ENCODE data around the gene HOXA3. TPM values are rescaled to one million over a fixed set of nuclear protein-coding genes. Genes with fewer than 3 reads are reported as not detected.

The HOXA3 gene
- total RNA-seq, 1 donor from 2014 or later: not detected

- intact Hi-C loops (cut with micrococcal nuclease): no loop called here
Observed at GRCh38 chr7:27146491-27147198, 5.7 kb downstream of the HOXA3 start.

GRCh38 chr7:27145914-27146412 lies 6.4 kb downstream of the HOXA3 start:
- intact Hi-C loops (cut with micrococcal nuclease): no loop called here

GRCh38 chr7:27145165-27145913 lies 7.0 kb downstream of the HOXA3 start:
- intact Hi-C loops (cut with micrococcal nuclease): no loop called here

- intact Hi-C loops (cut with micrococcal nuclease): no loop called here
Observed at GRCh38 chr7:27144781-27145164, 7.6 kb downstream of the HOXA3 start.

GRCh38 chr7:27143950-27144780 lies 8.2 kb downstream of the HOXA3 start:
- intact Hi-C loops (cut with micrococcal nuclease): no loop called here

GRCh38 chr7:27143023-27143949 lies 9.1 kb downstream of the HOXA3 start, which contains the start of gene HOXA5:
Gene HOXA5 (minus strand): TSS chr7:27143681. CDS start chr7:27143607, 74 bp downstream.
- intact Hi-C loops (cut with micrococcal nuclease): no loop called here

GRCh38 chr7:27142580-27143022 lies 9.8 kb downstream of the HOXA3 start:
- intact Hi-C loops (cut with micrococcal nuclease): no loop called here

GRCh38 chr7:27141923-27142579 lies 10.3 kb downstream of the HOXA3 start:
- intact Hi-C loops (cut with micrococcal nuclease): no loop called here

GRCh38 chr7:27141137-27141922 lies 11.1 kb downstream of the HOXA3 start:
- intact Hi-C loops (cut with micrococcal nuclease): no loop called here

- intact Hi-C loops (cut with micrococcal nuclease): no loop called here
Observed at GRCh38 chr7:27140126-27140857, 12.1 kb downstream of the HOXA3 start.

GRCh38 chr7:27139334-27140125 lies 12.9 kb downstream of the HOXA3 start:
- intact Hi-C loops (cut with micrococcal nuclease): no loop called here

GRCh38 chr7:27138985-27139333 lies 13.4 kb downstream of the HOXA3 start:
- intact Hi-C loops (cut with micrococcal nuclease): no loop called here

GRCh38 chr7:27138472-27138871 lies 13.9 kb downstream of the HOXA3 start:
- intact Hi-C loops (cut with micrococcal nuclease): no loop called here

GRCh38 chr7:27137640-27138315 lies 14.6 kb downstream of the HOXA3 start:
- intact Hi-C loops (cut with micrococcal nuclease): no loop called here

- intact Hi-C loops (cut with micrococcal nuclease): loop anchor here (2.0 to 5.0 kb wide), 4 partner anchors 16 to 932 kb away; partner anchors contain the start of genes CBX3, HNRNPA2B1 and SKAP2
Observed at GRCh38 chr7:27134392-27134791, 18.0 kb downstream of the HOXA3 start.

GRCh38 chr7:27133409-27134231 lies 18.8 kb downstream of the HOXA3 start:
- intact Hi-C loops (cut with micrococcal nuclease): loop anchor here (2.0 to 5.0 kb wide), 4 partner anchors 17 to 931 kb away; partner anchors contain the start of genes CBX3, HNRNPA2B1 and SKAP2

All from T-helper 1 cell treated with Interleukin-12 subunit alpha and Interleukin-12 subunit beta and Interleukin-4 antibody, amounts not matched to agents 30 ng/mL and 1 ng/mL, for 36 hours (primary cell).